Measurements from ENCODE around the gene TMEM107.

The TMEM107 gene

DNA sequence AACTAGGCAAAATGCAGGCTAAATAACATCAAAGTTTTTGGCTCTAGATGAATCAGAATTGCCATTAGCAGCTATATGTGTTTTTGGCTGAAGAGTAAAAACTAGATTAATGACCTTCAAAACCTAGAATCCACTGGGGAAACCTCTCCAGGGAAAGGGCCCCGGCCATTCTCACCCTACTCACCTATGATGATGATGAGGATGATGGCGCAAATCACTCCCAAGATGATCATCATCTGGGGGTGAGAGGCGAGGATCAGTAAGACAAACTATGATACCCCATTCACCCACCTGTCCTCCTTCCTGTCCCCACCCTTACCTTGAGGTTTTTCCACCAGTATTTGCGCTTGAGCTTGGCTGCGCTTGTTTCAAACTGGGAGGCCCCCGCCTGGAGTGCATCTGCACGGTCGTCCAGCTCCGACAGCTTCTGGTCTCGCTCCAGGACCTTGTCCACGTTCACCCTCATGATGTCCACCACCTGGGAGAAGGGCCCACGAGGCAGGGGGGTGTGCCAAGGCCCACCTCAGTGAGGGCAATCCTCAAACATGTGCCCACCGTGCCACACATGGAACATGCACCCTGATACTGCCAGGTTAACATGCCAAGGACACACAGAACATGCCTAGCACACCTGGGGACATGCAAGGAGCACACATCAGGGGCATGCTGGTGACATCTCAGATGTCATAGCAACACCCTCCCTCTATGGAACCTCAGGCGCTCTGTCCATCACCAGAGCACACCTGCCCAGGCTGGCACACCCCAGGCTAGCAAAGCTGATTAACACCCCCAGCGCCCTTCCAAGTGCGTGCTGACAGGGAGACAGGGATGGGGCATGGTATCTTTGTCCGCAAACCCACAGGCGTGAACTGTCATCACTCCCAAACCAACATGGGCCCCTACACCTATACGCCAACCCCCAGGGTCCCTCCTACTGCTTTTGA lies 14.6 kb downstream of the TMEM107 start:
- no peak for DNase-seq

GRCh38 chr17:8160741-8161221 lies 15.4 kb downstream of the TMEM107 start:
- no peak for DNase-seq

- no peak for DNase-seq
Observed at GRCh38 chr17:8160224-8160577, 16.0 kb downstream of the TMEM107 start.

GRCh38 chr17:8159459-8160223 lies 16.5 kb downstream of the TMEM107 start:
- no peak for DNase-seq

DNA sequence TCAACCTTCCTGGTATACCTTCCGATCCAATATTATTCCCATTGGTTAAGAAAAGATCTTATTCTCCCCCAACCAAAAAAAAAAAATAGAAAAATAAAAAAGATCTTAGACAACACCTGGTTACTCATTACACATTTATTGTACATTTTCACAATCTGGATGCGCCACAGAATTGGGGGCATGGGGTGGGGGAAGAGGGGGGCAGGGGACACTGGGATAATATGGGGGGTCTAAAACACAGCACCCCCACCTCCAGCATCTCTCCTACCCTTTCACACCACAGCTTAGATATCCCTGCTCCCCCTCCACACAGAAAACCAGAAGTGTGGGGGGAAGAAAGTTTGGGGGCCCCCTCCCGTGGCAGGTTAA lies 17.2 kb downstream of the TMEM107 start:
- no peak for DNase-seq

GRCh38 chr17:8158267-8159031 lies 17.7 kb downstream of the TMEM107 start:
- DNase-seq, result peak; percentile 97

- peak; percentile 100 for DNase-seq
Observed at GRCh38 chr17:8156246-8156992, 19.8 kb downstream of the TMEM107 start.

GRCh38 chr17:8155996-8156245 lies 20.3 kb downstream of the TMEM107 start:
- no peak for DNase-seq

GRCh38 chr17:8155231-8155995 lies 20.8 kb downstream of the TMEM107 start:
- no peak for DNase-seq

DNA sequence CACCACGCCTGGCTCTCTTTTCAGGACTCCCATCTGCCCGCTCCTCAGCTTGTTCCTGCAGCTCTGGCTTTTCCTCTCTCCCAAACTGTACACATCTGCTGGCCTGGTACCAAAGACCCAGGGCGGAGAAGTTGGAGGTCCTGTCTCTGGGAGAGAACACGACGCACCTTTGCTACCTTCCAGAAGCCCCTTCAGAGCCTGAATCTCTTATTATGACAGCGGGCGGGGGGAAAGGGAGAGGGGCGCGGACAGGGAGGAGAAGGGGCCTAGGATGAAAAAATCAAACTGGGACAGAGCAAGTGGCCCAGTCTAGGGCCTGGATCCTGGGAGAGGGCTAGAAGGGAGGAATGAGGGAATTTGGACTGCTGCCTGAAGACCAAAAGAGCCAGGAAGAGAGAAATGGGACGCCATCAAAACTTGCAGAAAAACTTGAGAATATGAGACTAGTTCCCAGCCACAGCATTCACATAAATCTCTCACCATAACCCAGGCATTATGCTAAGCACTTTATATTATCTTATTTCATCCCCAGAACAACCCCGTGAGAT lies 21.5 kb downstream of the TMEM107 start:
- DNase-seq, result no peak

DNA sequence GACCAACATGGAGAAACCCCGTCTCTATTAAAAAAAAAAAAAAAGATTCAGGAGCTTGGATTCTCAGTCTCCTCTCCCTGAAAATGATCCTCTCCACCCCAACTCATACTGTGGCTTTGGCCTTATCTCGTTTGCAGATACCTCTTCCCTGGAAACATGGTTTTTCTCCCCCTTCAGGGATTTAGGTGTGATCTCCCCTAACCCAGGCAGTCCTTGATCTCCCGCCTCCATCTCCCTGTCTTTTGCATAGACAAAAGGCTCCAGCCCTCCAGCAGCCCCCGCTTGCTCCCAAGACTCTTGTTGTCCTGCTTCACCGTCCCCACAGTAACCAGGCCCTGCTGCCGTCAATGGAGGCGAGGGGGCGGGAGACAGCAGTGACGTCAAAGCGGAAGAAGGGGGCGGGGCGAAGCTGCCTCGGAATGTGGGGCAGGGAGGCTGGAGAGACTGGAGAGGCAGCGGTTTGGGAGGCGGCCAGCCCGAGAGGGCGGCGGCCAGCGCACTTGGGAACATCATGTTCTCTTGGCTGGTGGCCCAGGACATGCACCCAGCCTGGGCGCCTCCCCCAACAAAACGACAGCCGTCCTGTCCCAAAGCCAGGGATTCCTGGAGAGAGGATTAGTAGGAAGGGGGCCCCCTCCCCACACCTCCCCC lies 22.1 kb downstream of the TMEM107 start:
- peak; percentile 98 for DNase-seq

- DNase-seq, result peak; percentile 97
Observed at GRCh38 chr17:8153525-8153956, 22.6 kb downstream of the TMEM107 start.

GRCh38 chr17:8153031-8153451 lies 23.1 kb downstream of the TMEM107 start:
- no peak for DNase-seq

GRCh38 chr17:8152112-8152775 lies 23.9 kb downstream of the TMEM107 start, which contains the start of gene PER1:
Gene PER1, minus strand, starts transcription at chr17:8152404. Its CDS starts 1,698 bp downstream, at chr17:8150706.
- DNase-seq, result peak; percentile 96

DNA sequence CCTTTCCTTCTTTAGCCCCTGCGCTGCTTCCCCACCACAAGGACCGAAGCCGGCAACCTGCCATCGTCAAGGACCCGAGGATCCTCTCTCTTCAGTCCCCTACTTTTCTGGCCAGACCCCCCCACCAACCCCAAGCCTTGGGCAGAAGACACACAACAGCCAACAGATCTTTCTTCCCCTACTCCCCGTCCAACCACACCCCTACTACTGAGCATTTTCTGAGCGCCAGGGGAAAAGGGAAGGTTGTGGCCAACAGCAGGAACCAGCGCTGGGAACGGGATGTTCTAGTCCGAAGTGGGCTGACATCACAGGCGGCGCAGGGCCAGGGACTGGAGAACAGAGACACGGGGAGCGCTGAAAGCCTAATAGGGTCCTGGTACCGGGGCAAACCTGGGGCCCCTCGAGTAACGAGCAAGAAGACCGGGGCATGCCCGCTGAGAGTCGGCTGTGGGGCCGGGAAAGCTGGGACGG lies 24.5 kb downstream of the TMEM107 start:
- peak; percentile 84 for DNase-seq

GRCh38 chr17:8151120-8151640 lies 25.0 kb downstream of the TMEM107 start:
- peak; percentile 86 for DNase-seq

GRCh38 chr17:8150194-8151119 lies 25.7 kb downstream of the TMEM107 start:
- DNase-seq, result no peak

- DNase-seq, result no peak
Observed at GRCh38 chr17:8149419-8150193, 26.6 kb downstream of the TMEM107 start.

All from suppressor macrophage treated with lipopolysaccharide for 4 hours (primary cell).